OCI-LY1 (cell line): ENCODE data around the gene CHD1.

Experiments used
- EZH2 ChIP-seq: fragments of 200-600 bp; sonication (generic), shearing (Covaris generic); IDR thresholded peaks from 2 replicates; pipeline ENCODE4 v1.8.0; 2017; ENCODE audit warnings: borderline replicate concordance, mixed run types, mild to moderate bottlenecking, antibody characterized with exemption, low read length, moderate library complexity, mixed read lengths
- TF ChIP-seq, protein P1 (sequence below): fragments of 200-600 bp; sonication (generic), shearing (Covaris generic); IDR thresholded peaks from 2 replicates; pipeline ENCODE4 v1.5.1; 2017; ENCODE audit warnings: mild to moderate bottlenecking, antibody characterized with exemption, low read length, moderate library complexity, mixed read lengths

DNA sequence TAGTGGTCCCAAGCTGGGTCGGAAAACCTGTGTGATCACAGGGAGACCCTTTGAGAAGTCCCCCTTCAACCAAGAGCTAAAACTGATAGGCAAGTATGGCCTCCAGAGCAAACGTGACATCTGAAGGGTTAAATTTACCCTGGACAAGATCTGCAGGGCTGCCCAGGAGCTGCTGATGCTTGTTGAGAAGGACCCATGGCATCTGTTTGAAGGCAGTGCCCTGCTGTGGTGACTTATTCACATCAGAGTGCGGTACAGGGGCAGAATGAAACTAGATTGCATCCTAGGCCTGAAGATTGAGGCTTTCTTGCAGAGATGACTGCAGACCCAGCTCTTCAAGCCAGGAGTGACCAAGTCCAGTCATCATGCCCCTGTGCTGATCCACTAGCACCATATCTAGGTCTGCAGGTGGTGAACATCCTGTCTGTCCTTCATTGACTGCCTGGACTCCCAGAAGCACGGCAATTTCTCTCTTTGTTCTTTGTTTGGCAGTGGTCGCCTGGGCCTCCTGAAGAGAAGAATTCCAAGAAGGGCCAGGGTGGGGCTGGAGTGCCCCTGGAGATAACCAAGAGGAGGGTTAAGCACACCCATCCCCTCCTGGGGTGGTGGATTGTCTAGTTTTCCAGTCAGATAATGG is 25.7 kb upstream of the CHD1 start:
- TF ChIP-seq, protein P1, sequence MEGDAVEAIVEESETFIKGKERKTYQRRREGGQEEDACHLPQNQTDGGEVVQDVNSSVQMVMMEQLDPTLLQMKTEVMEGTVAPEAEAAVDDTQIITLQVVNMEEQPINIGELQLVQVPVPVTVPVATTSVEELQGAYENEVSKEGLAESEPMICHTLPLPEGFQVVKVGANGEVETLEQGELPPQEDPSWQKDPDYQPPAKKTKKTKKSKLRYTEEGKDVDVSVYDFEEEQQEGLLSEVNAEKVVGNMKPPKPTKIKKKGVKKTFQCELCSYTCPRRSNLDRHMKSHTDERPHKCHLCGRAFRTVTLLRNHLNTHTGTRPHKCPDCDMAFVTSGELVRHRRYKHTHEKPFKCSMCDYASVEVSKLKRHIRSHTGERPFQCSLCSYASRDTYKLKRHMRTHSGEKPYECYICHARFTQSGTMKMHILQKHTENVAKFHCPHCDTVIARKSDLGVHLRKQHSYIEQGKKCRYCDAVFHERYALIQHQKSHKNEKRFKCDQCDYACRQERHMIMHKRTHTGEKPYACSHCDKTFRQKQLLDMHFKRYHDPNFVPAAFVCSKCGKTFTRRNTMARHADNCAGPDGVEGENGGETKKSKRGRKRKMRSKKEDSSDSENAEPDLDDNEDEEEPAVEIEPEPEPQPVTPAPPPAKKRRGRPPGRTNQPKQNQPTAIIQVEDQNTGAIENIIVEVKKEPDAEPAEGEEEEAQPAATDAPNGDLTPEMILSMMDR: no peak
- no peak for TF ChIP-seq EZH2
